M059J (cell line): Measurements from ENCODE around the gene MGMT. TPM values are rescaled to one million over a fixed set of nuclear protein-coding genes. Genes with fewer than 3 reads are reported as not detected.

Experiments
- DNase-seq: peaks from one replicate; pipeline ENCODE4 v3.0.0-alpha.2; 2012; ENCODE audit warnings: low read depth
- total RNA-seq: library from RNA; depleted of rRNA; stranded (reverse); fragments of >200 nt; shearing (Covaris generic); gene quantifications from 2 replicates; pipeline ENCODE4 v1.2.3, GENCODE V29; 2014

Gene MGMT
- total RNA-seq, 1 experiment from 2014 or later = not detected

- no peak for DNase-seq
Observed at GRCh38 chr10:129586898-129587443, 119.9 kb downstream of the MGMT start.

GRCh38 chr10:129589546-129589945, 122.5 kb downstream of the MGMT start:
- no peak for DNase-seq

- DNase-seq = no peak
Observed at GRCh38 chr10:129593953-129594352, 126.9 kb downstream of the MGMT start.

- DNase-seq = no peak
Observed at GRCh38 chr10:129594811-129595210, 127.8 kb downstream of the MGMT start.

GRCh38 chr10:129598413-129598812, 131.4 kb downstream of the MGMT start:
- no peak for DNase-seq

- DNase-seq = no peak
Observed at GRCh38 chr10:129599160-129599559, 132.1 kb downstream of the MGMT start.

- no peak for DNase-seq
Observed at GRCh38 chr10:129601737-129602136, 134.7 kb downstream of the MGMT start.

- DNase-seq = no peak
Observed at GRCh38 chr10:129602938-129603535, 136.0 kb downstream of the MGMT start.

- DNase-seq = no peak
Observed at GRCh38 chr10:129604333-129605032, 137.4 kb downstream of the MGMT start.

GRCh38 chr10:129605266-129605985, 138.4 kb downstream of the MGMT start:
- no peak for DNase-seq

GRCh38 chr10:129605986-129606518, 139.0 kb downstream of the MGMT start:
- DNase-seq = no peak

GRCh38 chr10:129607607-129608109, 140.6 kb downstream of the MGMT start:
- no peak for DNase-seq

GRCh38 chr10:129608653-129609052, 141.6 kb downstream of the MGMT start:
- no peak for DNase-seq

- no peak for DNase-seq
Observed at GRCh38 chr10:129609551-129609950, 142.5 kb downstream of the MGMT start.

- DNase-seq = no peak
Observed at GRCh38 chr10:129612481-129613109, 145.6 kb downstream of the MGMT start.

- DNase-seq = no peak
Observed at GRCh38 chr10:129613377-129613980, 146.4 kb downstream of the MGMT start.

GRCh38 chr10:129614341-129614740, 147.3 kb downstream of the MGMT start:
- DNase-seq = no peak

GRCh38 chr10:129615381-129615780, 148.3 kb downstream of the MGMT start:
- DNase-seq = no peak

- DNase-seq = no peak
Observed at GRCh38 chr10:129615921-129616525, 149.0 kb downstream of the MGMT start.

GRCh38 chr10:129617768-129618167, 150.7 kb downstream of the MGMT start:
- DNase-seq = no peak

GRCh38 chr10:129621062-129621461, 154.0 kb downstream of the MGMT start:
- no peak for DNase-seq
